Mammary epithelial cell (primary cell): ENCODE data around the gene PATL2.

Source experiments
- CTCF ChIP-seq, 2 donors: IDR thresholded peaks in 1 of 2; conservative IDR thresholded peaks in 1 of 2; 2 replicates each; pipeline ENCODE4 v1.5.1; 2011 to 2012; ENCODE audit warnings: inconsistent platforms in 2 of 2, low read length in 2 of 2, mild to moderate bottlenecking in 2 of 2, control low read depth in 1 of 2, low read depth in 1 of 2; ENCODE audit not compliant: insufficient read depth in 1 of 2; ENCODE audit errors: extremely low read depth in 1 of 2
- EZH2 ChIP-seq: IDR thresholded peaks from 2 replicates; pipeline ENCODE4 v1.6.1; 2012; ENCODE audit warnings: low read length, inconsistent platforms, borderline replicate concordance

- no peak for TF ChIP-seq CTCF (conservative IDR thresholded peaks at IDR 0.05 in 1 of 2, IDR thresholded peaks at IDR 0.05 in 1 of 2; ENCODE audit: extremely low read depth in 1 of 2, insufficient read depth in 1 of 2, low read depth in 1 of 2, low read length in 2 of 2)
- TF ChIP-seq EZH2: no peak
Observed at GRCh38 chr15:44661576-44661975, 49.5 kb downstream of the PATL2 start.
